Calu3 (cell line): ENCODE data around the gene G3BP1. TPM values are rescaled to one million over a fixed set of nuclear protein-coding genes. Genes with fewer than 3 reads are reported as not detected.
"Not testable (repeated sequence)": the region's sequence is repeated elsewhere in the genome, so short reads cannot be mapped to it uniquely, and the experiment has no call there.

Experiments used
- BruUV-seq: library from RNA; stranded (reverse); fragments of 400-500 nt; replicated peaks from 2 replicates; lab custom pipeline; 2021; lab: Mats Ljungman, UMichigan
- CTCF ChIA-PET: fragments of 300-600 bp; sonication (Branson Sonifier 250); formaldehyde crosslinking; loops from one replicate; lab custom pipeline; 2022; ENCODE audit warnings: antibody characterized with exemption; lab: Charles Lee
- DNase-seq: peaks from one replicate; pipeline ENCODE4 v3.0.0; 2022
- H3K27ac Mint-ChIP-seq: one replicate; pipeline ENCODE4 v1.8.0; 2022; ENCODE audit warnings: mixed read lengths; ENCODE audit not compliant: unreplicated experiment
- H3K27me3 Mint-ChIP-seq: one replicate; pipeline ENCODE4 v1.8.0; 2022; ENCODE audit warnings: mixed read lengths; ENCODE audit not compliant: unreplicated experiment
- H3K36me3 Mint-ChIP-seq: one replicate; pipeline ENCODE4 v1.8.0; 2022; ENCODE audit warnings: mild to moderate bottlenecking, moderate library complexity, mixed read lengths; ENCODE audit not compliant: insufficient read depth, unreplicated experiment
- H3K4me1 Mint-ChIP-seq: one replicate; pipeline ENCODE4 v1.8.0; 2022; ENCODE audit warnings: mild to moderate bottlenecking, low read depth, mixed read lengths; ENCODE audit not compliant: unreplicated experiment
- H3K4me3 Mint-ChIP-seq: one replicate; pipeline ENCODE4 v1.8.0; 2022; ENCODE audit warnings: mild to moderate bottlenecking, low read depth, moderate library complexity, mixed read lengths; ENCODE audit not compliant: unreplicated experiment
- H3K9me3 Mint-ChIP-seq: one replicate; pipeline ENCODE4 v1.8.0; 2022; ENCODE audit warnings: low read depth, mixed read lengths; ENCODE audit not compliant: unreplicated experiment
- CTCF ChIP-seq: fragments of 200-600 bp; IDR thresholded peaks from one replicate; pipeline ENCODE4 v1.8.0; 2022; ENCODE audit warnings: antibody characterized with exemption; ENCODE audit not compliant: unreplicated experiment
- intact Hi-C: fragments of 100-400 bp; cut with micrococcal nuclease; formaldehyde crosslinking; loops from one replicate; pipeline ENCODE4 v1.10.0; 2022; ENCODE audit not compliant: unreplicated experiment
- total RNA-seq: library from RNA; stranded (reverse); gene quantifications from 2 replicates; pipeline ENCODE4 v1.2.3, GENCODE V29; 2022

The G3BP1 gene
- total RNA-seq, 1 experiment from 2014 or later: 393 TPM

- no peak for TF ChIP-seq CTCF
- BruUV-seq: no TSS peak
- H3K27ac Mint-ChIP-seq: peak overlapping the region; percentile 13
Measured at GRCh38 chr5:151779531-151780125, 7.9 kb downstream of the G3BP1 start.

GRCh38 chr5:151780348-151780747, 8.6 kb downstream of the G3BP1 start:
- H3K9me3 Mint-ChIP-seq: no peaks in the 10 kb centered on the region
- H3K36me3 Mint-ChIP-seq: peaks cover 9% of the 10 kb centered on the region
- peak overlapping the region; percentile 43 for H3K4me3 Mint-ChIP-seq
- peak; percentile 23 for DNase-seq
- CTCF ChIA-PET: no interaction called here
- no peak for TF ChIP-seq CTCF
- intact Hi-C loops: no loop called here
- peak overlapping the region; percentile 13 for H3K27ac Mint-ChIP-seq
- BruUV-seq: no TSS peak
- H3K27me3 Mint-ChIP-seq: no peaks in the 10 kb centered on the region
- H3K4me1 Mint-ChIP-seq: peaks cover 75% of the 10 kb centered on the region

More at GRCh38 chr5:151779531-151780125, 7.9 kb downstream of the G3BP1 start:
- CTCF ChIA-PET: no interaction called here
- H3K4me1 Mint-ChIP-seq: peaks cover 72% of the 10 kb centered on the region
- H3K9me3 Mint-ChIP-seq: no peaks in the 10 kb centered on the region
- H3K4me3 Mint-ChIP-seq: peak overlapping the region; percentile 43
- no peaks in the 10 kb centered on the region for H3K27me3 Mint-ChIP-seq
- DNase-seq: no peak
- intact Hi-C loops: loop anchor here (10.0 kb wide), 1 partner anchor 335 kb away; the partner anchor contains the start of gene SLC36A1
- peaks cover 6% of the 10 kb centered on the region for H3K36me3 Mint-ChIP-seq

DNA sequence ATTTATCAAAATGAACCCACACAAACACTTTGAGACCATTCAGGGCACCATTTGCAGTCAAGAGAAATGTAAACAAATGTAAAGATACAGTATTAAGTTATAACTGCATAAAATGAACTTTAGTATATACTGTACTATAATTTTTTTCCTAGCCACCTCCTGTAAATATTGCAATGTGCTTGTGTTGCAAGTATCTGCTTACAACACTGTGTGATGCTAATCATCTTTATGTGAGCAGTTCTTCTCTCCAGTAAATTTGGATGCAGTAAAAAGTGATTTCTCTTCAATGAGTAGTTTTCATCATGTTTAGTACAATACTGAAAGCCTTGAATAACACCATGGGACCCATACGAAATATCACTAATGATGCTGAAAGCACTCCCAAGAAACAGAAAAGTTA, 9.4 kb downstream of the G3BP1 start:
- Mint-ChIP-seq H3K27ac (no peak overlapping the region), H3K36me3 (peaks cover 16% of the 10 kb centered on the region), H3K4me1 (peaks cover 75% of the 10 kb centered on the region), H3K9me3 (no peaks in the 10 kb centered on the region), H3K27me3 (no peaks in the 10 kb centered on the region), H3K4me3 (no peak overlapping the region)
- BruUV-seq: no TSS peak
- CTCF ChIA-PET: interaction anchor here (0.6 kb wide), 2 partner anchors 13 to 573 kb away, joined by 3 to 5 read pairs; no protein-coding TSS in a partner anchor
- TF ChIP-seq CTCF: no peak
- DNase-seq: no peak
- intact Hi-C loops: no loop called here

DNA sequence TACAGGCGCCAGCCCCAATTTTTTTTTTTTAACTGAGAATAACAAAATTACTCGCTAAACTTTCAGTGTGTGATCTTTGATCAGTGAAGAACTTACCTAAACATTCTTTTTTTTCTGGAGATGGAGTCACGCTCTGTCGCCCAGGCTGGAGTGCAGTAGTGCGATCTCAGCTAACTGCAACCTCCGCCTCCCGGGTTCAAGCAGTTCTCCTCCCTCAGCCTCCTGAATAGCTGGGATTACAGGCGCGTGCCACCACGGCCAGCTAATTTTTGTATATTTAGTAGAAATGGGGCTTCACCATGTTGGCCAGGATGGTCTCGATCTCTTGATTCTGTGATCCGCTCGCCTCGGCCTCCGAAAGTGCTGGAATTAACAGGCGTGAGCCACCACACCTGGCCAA, 11.9 kb downstream of the G3BP1 start:
- H3K27ac Mint-ChIP-seq, H3K9me3 Mint-ChIP-seq, H3K4me3 Mint-ChIP-seq, intact Hi-C loops, H3K27me3 Mint-ChIP-seq, DNase-seq, BruUV-seq: not testable (repeated sequence)
- CTCF ChIA-PET: interaction anchor here (1.6 kb wide), 1 partner anchor 12 kb away, joined by 6 read pairs; the partner anchor contains the start of gene G3BP1
- H3K36me3 Mint-ChIP-seq: peaks cover 36% of the 10 kb centered on the region
- peaks cover 59% of the 10 kb centered on the region for H3K4me1 Mint-ChIP-seq

DNA sequence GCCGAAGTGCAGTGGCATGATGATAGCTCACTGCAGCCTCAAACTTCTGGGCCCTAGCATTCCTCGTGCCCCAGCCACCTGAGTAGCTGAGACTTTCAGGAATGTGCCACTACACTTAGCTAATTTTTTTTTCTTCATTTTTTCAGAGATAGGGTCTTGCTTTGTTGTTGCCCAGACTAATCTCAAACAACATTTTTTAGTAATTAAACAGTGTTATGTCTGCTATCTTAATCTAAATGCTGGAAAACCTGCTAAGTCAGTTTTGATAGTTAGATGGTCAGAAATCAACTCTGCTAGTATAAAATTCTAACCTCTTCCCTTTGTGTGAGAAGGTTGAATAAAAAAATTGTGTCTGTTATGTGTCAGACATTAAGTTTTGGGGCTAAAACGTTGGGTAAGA, 12.4 kb downstream of the G3BP1 start:
- no TSS peak for BruUV-seq
- H3K36me3 Mint-ChIP-seq: peaks cover 40% of the 10 kb centered on the region
- CTCF ChIA-PET: interaction anchor here (1.6 kb wide), 1 partner anchor 13 kb away, joined by 6 read pairs; the partner anchor contains the start of gene G3BP1
- H3K9me3 Mint-ChIP-seq: no peaks in the 10 kb centered on the region
- H3K27ac Mint-ChIP-seq: peak overlapping the region; percentile 54
- no peak overlapping the region for H3K4me3 Mint-ChIP-seq
- no peak for DNase-seq
- TF ChIP-seq CTCF: no peak
- peaks cover 54% of the 10 kb centered on the region for H3K4me1 Mint-ChIP-seq
- intact Hi-C loops: no loop called here
- no peaks in the 10 kb centered on the region for H3K27me3 Mint-ChIP-seq
